Activated CD4-positive, alpha-beta T cell treated with anti-CD3 and anti-CD28 coated beads, Interleukin-2, amount 50 U/mL, for 16 hours (primary cell): ENCODE data around the gene ERG28.
"Not testable (repeated sequence)": the region's sequence is repeated elsewhere in the genome, so short reads cannot be mapped to it uniquely, and the experiment has no call there.

Experiments used
- DNase-seq: peaks from one replicate; pipeline ENCODE4 v3.0.0-alpha.2; 2020

The ERG28 gene

GRCh38 chr14:75615200-75615599 lies 45.5 kb downstream of the ERG28 start:
- no peak for DNase-seq

- no peak for DNase-seq
These were observed 46.5 kb downstream of the ERG28 start for GRCh38 chr14:75614179-75614578.

DNA sequence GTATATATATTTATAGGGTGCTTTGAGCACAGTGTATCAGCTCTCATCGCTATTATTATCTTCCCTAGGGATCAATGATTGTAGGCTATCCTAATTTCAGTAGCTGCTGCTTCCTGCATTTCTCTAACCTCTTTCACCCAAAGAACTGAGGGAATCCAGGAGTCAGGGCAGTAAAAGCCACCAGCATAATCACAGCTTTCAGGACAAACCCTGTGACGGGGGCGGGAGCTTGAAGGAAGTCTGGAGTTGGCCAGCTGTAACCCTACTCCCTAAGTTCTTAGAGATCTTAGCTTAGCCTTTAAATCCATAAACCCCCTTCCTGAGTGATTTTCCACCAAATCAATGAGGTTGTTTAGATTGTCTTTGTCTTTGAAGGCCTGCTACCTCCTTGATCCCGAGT lies 48.5 kb downstream of the ERG28 start:
- DNase-seq, result no peak

- no peak for DNase-seq
These were observed 49.8 kb downstream of the ERG28 start for GRCh38 chr14:75610834-75611233.

GRCh38 chr14:75609606-75610475 lies 50.8 kb downstream of the ERG28 start:
- no peak for DNase-seq

- DNase-seq, result no peak
These were observed 51.6 kb downstream of the ERG28 start for GRCh38 chr14:75609116-75609515.

GRCh38 chr14:75607842-75608640 lies 52.6 kb downstream of the ERG28 start:
- DNase-seq, result no peak

- no peak for DNase-seq
These were observed 53.6 kb downstream of the ERG28 start for GRCh38 chr14:75607044-75607443.

GRCh38 chr14:75605916-75606315 lies 54.8 kb downstream of the ERG28 start:
- no peak for DNase-seq

- DNase-seq, result no peak
These were observed 55.5 kb downstream of the ERG28 start for GRCh38 chr14:75604979-75605851.

GRCh38 chr14:75602503-75602902 lies 58.2 kb downstream of the ERG28 start:
- no peak for DNase-seq

- DNase-seq, result not testable (repeated sequence)
These were observed 59.6 kb downstream of the ERG28 start for GRCh38 chr14:75601061-75601460.

DNA sequence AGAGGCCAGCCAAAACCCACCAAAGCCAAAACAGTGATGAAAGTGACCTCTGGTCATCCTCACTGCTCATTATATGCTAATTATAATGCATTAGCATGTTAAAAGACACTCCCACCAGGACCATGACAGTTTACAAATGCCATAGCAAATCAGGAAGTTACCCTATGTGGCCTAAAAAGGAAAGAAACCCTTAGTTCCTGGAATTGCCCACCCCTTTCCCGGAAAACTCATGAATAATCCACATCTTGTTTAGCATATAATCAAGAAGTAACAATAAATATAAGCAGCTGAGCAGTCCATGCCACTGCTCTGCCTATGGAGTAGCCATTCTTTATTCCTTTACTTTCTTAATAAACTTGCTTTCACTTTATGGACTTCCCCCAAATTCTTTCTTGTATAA lies 60.6 kb downstream of the ERG28 start:
- DNase-seq, result not testable (repeated sequence)
